OCI-LY3 (cell line): Measurements from ENCODE around the gene DOP1B.

Source experiments
- EZH2phosphoT487 ChIP-seq: fragments of 200-600 bp; shearing (Covaris generic); IDR thresholded peaks from 2 replicates; pipeline ENCODE4 v1.6.1; 2018; ENCODE audit warnings: antibody characterized with exemption, mixed run types, low read depth
- TF ChIP-seq, protein P1 (sequence below): fragments of 200-600, 300-600 bp; sonication (generic); IDR thresholded peaks from 2 replicates; pipeline ENCODE4 v1.5.1; 2014; ENCODE audit warnings: antibody characterized with exemption, low read length, low read depth

DNA sequence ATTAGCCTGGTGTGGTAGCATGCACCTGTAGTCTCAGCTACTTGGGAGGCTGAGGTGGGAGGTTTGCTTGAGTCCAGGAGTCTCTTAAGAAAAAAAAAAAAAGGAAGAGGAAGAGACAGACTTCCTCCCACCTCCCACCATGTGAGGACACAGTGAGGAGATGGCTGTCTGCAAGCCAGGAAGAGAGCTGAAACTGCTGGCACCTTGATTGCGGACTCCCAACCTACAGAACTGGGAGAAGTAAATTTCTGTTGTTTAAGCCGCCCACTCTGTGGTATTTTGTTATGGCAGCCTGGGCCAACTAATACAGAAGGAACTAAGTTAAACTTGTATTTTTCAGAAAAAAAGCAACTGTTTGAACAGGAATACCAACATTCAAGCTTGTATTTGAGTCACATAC is 21.7 kb downstream of the DOP1B start:
- TF ChIP-seq, protein P1, sequence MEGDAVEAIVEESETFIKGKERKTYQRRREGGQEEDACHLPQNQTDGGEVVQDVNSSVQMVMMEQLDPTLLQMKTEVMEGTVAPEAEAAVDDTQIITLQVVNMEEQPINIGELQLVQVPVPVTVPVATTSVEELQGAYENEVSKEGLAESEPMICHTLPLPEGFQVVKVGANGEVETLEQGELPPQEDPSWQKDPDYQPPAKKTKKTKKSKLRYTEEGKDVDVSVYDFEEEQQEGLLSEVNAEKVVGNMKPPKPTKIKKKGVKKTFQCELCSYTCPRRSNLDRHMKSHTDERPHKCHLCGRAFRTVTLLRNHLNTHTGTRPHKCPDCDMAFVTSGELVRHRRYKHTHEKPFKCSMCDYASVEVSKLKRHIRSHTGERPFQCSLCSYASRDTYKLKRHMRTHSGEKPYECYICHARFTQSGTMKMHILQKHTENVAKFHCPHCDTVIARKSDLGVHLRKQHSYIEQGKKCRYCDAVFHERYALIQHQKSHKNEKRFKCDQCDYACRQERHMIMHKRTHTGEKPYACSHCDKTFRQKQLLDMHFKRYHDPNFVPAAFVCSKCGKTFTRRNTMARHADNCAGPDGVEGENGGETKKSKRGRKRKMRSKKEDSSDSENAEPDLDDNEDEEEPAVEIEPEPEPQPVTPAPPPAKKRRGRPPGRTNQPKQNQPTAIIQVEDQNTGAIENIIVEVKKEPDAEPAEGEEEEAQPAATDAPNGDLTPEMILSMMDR, result no peak
- no peak for TF ChIP-seq EZH2phosphoT487
